Measurements from ENCODE around the gene ELANE.

GRCh38 chr19:858284-858683, 6.2 kb downstream of the ELANE start:
- no peak for TF ChIP-seq CTCF (IDR thresholded peaks at IDR 0.05; ENCODE audit: poor library complexity)
- no peak for TF ChIP-seq EZH2 (IDR thresholded peaks at IDR 0.05; ENCODE audit: borderline replicate concordance)
- no peak for TF ChIP-seq EZH2phosphoT487 (IDR thresholded peaks at IDR 0.05; ENCODE audit: low read depth, severe bottlenecking, unreplicated experiment)

Measured in hepatocyte (in vitro differentiated cells).